NCI-H187 treated with DMSO at 0.1 percent for 48 hours (cell line): ENCODE data around the gene UFC1.
"Not testable (repeated sequence)": the region's sequence is repeated elsewhere in the genome, so short reads cannot be mapped to it uniquely, and the experiment has no call there.

Source experiments
- DNase-seq: peaks from one replicate; lab custom pipeline; 2025; lab: John Stamatoyannopoulos, UW

Gene UFC1

DNA sequence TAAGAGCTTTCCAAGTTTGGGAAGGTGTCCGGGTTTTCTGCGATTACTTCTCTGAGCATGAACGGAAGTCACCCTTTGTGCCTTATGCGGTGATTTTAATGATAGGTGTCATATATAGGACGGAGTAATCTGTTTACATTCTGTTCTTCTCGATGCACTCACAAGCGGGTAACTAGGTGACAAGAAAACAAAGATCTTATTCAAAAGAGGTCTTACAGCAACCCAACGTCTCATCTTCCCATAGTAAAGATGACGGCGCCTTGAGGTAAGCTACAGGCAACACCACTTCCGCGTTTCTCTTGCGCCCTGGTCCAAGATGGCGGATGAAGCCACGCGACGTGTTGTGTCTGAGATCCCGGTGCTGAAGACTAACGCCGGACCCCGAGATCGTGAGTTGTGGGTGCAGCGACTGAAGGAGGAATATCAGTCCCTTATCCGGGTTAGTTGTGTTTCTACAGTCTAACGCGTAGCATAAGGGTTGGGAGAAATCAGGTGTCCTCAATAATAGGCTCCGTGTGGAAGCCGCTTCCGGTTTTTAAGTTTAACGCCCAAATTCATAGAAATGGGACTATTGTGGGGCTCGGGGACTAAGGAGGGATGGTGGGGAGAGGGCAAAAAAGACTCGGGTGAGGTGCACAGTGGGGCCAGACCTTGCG is at the start of gene UFC1:
Gene UFC1 (plus strand): TSS at position 297 of the 656 bp plus-strand sequence. CDS start 20 bp downstream, at position 317.
- DNase-seq = peak; percentile 90

DNA sequence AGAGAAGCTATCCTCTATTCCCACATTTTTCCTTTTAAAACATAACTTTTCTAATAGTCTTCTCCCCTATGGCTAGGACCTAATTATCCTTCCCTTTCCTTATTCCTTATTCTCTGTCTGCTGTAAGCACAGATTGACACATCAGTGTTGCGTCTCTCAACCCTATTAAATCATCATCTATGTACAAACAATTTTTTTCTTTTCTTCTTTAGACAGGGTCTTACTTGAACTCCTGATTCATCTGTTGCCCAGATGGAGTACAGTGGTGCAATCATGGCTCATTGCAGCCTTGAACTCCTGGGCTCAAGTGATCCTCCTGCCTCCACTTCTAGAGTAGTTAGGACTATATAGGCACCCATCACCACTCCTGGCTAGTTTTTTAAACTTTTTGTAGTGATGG is 47.3 kb upstream of the UFC1 start:
- no peak for DNase-seq

DNA sequence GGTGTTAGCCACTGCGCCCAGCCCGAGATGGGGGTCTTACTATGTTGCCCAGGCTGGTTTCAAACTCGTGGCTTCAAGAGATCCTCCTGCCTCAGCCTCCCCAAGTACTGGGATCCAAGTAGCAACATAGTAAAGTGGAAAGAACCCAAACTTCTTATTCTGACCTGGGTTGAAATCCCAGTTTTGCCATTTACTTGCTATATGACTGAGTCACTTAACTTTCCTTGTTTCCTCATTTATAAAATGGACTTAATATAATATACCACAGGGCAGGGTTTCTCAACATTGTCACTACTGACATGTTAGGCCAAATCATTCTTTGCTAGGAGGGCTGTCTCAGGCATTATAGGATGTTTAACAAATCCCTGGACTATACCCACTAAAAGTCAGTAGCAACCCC is 42.7 kb upstream of the UFC1 start:
- no peak for DNase-seq

DNA sequence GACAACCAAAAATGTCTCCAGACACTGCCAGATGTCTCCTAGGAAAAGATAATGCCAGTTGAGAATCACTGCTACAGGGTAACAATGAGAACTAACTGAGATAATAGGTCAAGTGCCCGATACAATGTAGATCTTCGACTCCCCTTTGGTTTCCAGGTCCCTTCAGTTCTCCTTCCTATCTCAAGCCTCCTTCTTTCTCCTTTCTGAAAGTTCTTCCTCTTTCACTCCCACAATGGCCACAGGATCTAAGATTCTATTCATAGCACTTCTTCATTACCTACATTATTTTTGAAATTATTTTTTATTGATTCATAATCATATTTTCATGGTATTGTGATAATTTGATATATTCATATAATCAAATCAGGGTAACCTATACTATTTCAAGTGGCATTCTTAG is 42.3 kb upstream of the UFC1 start:
- DNase-seq = no peak

DNA sequence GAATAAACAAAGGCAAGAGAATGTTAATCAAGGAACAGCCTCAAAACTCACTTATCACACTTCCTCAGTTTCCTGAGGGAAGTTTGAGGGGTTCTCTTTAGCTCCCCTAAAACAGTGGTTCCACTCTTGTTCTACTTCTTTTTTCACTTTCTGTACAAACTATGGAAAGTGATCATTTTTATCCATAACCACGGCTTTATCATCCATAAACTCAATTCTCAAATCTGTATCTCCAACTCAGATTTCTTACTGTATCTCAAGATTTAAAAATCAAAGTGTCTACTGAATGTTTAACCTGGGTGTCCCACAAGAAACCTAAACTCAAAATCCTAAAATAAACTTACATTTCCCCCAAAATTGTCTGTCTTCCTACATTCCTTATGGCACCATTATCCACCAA is 39.9 kb upstream of the UFC1 start:
- DNase-seq = no peak

DNA sequence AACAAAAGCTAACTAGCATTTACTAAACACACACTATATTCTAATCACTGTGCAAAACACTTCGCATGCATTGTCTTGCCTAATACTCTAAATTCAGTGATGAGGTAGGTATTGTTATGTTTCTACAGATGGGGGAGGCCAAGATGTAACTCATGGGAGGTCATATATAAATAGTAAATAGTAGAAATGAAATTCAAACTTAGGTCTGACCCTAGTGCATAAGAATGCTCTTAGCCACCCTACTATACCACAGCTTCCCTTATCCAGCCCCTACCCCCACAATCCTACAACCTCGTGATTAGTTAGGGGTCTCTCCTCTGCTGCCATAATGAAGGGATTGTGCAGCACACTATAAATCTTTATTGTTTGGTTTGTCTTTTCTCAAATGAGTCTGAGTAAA is 39.2 kb upstream of the UFC1 start:
- DNase-seq = no peak

DNA sequence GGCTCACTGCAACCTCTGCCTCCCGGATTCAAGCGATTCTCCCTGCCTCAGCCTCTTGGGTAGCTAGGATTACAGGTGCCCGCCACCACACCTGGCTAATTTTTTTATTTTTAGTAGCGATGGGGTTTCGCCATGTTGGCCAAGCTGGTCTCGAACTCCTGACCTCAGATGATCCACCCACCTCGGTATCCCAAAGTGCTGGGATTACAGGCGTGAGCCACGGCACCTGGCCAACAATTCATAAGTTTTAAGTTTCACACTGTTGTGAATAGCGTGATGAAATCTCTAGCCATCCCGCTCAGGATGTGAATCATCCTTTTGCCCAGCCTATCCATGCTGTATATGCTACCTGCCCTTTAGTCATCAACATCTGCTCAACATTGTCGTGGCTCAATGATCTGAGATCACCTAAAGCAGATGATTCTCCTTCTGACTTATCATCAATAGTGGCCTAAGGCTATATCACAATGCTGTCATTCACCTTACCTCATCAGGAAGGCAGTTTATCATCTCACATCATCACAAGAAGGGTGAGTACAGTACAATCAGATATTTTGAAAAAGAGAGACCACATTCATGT is 38.6 kb upstream of the UFC1 start:
- DNase-seq = no peak

DNA sequence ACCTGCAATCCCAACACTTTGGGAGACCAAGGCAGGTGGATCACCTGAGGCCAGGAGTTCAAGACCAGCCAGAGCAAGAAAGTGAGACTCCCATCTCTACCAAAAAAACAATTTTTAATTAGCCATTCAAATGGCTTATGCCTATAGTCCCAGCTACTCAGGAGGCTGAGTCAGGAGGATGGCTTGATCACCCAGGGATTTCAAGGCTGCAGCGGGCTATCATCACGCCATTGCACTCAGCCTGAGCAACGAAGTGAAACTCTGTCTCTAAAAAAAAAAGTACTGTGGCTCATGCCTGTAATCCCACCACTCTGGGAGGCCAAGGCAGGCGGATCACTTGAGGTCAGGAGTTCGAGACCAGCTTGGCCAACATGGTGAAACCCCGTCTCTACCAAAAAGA is 37.8 kb upstream of the UFC1 start:
- not testable (repeated sequence) for DNase-seq

DNA sequence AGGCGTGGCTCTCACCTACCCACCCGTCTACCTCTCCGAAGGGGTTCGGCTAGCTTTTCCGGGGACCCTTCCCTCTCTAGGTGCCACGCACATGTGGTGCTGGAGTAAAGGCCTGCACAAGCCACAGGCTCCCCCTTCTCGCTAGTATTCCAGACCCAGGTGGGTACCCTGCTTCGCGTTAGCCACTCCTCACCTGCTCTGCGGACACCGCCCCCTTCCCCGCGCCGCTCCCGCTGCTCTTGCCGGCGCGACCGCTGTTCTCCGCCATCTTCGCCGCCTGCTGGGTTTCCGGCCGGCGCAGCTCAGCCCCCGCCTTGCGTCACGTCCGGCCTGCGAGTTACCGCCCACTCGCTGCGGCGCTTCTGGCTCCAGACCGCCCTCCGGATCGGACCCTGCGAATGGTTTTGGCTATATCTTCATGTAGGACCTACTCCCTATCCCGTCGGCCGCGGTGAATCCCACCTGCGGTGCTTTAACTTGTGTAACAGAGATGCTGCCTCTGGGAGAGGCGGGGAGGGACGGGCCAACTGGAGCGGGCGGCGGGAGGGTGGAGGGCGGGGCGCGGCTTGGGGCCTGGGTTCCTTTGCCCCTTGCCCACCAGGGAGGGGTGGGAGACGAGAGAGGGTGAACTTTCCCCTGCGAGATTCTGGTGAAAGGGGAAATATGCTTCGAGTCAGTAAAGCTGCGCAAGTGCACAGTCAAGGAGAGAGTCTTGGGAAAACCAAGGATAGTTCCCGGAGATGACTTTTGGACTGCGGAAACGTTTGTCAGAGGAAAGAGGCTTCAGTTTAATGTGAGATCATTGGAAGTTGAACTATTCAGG is 35.8 kb upstream of the UFC1 start, which contains the start of the genes NIT1 and PFDN2:
Gene NIT1 (plus strand): TSS at position 347 of the 823 bp plus-strand sequence. CDS start 72 bp downstream, at position 419.
Gene PFDN2 (minus strand): TSS at position 279 of the 823 bp plus-strand sequence. CDS start 11 bp downstream, at position 268.
- DNase-seq = peak; percentile 52

DNA sequence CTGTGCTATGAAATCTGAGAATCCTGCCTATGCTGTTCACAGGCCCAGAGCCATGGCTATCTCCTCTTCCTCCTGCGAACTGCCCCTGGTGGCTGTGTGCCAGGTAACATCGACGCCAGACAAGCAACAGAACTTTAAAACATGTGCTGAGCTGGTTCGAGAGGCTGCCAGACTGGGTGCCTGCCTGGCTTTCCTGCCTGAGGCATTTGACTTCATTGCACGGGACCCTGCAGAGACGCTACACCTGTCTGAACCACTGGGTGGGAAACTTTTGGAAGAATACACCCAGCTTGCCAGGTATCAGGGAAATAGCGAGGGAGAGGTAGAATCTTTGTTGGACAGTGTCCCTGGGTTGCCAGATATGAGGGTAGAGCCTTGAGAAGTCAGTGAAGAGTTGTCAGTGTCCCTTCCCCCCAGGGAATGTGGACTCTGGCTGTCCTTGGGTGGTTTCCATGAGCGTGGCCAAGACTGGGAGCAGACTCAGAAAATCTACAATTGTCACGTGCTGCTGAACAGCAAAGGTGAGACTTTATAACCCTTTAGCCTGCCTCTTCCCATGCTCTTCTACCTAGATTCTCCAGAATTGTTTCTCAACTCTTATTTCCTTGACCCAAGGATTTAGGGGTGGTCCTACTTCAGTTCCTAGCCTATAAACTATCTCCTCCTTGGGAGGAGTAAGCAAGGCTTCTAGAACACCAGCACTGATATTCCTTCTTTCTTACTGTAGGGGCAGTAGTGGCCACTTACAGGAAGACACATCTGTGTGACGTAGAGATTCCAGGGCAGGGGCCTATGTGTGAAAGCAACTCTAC is 34.5 kb upstream of the UFC1 start:
- no peak for DNase-seq

DNA sequence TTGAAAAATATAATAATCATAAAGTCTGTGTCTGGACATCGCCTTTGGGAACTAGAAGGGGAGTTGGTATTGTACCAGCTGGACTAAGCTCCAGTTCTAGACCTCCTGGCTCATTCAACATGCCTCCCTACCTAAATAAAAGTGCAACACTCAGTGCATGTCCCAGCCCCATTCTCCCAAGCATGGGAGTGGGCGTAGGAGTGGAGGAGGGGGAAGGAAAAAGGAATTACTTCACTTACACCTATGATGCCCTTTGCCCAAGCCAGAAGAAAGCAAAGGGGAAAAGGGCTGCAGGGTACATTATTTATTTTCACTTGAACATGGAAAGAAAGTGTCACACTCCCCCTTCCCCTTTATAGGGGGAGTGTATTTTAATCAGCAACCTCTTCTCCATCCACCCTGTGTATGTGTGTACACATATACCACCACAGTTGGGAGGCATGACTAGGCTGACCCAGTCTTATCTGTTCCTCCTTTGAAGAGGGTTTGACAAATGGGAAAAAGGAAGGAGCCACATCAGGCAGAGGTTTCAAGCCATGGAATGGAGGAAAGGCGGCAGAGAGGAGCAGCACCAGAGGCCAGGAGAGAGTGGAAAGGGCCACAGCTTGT is 32.6 kb upstream of the UFC1 start:
- no peak for DNase-seq

DNA sequence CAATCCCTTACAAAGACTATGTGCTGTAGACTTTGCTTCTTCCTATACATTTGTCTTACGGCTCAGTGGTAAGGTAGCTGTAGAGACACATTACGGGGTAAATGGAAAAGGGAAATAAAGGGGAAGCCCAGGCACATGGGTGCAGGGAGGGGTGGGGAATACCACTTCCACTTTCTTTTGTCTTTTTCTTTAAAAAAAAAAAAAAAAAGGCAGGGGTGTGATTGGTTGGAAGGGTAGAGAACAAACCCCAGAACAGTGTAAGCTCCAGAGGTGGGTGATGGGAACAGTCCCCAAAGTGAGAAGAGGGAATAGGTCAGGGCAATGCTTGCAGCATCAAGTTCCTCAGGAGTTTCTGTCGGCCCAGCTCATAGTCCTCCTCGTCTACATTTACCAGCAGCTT is 31.9 kb upstream of the UFC1 start:
- no peak for DNase-seq

DNA sequence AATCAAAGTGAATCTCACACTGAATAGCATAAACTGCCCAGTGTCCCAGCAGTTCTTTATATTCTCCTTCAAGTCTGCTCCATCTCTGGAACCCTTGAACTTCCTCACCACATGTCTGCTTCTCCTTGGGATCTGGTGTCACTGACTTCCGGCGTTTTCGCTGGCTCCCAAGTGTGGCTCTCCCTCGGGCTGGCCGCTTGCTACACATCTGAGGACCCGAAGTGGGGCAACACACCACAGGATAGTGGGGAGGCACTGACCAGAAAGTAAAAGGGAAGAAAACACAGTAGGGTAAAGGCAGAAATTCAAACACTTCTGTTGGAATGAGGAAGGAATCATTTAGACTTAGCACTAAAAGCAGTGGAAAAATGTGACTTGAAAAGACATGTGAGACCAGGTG is 30.8 kb upstream of the UFC1 start:
- no peak for DNase-seq

DNA sequence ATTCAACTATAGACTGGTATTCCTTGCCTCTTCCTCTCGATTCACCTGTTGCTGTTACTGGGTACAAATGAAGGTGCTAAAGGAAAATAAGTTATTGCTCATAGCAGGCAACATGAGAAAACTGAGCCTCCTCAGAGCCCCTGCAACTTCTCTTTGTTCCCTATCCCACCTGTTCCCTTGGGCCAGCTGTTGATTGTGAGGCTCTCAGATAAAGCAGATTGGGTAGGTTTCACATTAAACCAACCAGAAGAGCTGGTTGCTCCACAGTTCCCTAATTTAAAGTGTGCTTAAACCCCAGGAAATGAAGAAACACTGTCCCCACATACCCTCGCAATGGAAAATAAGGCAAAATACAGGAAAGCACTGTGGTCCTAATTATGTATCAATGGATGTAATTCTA is 26.1 kb upstream of the UFC1 start:
- no peak for DNase-seq

DNA sequence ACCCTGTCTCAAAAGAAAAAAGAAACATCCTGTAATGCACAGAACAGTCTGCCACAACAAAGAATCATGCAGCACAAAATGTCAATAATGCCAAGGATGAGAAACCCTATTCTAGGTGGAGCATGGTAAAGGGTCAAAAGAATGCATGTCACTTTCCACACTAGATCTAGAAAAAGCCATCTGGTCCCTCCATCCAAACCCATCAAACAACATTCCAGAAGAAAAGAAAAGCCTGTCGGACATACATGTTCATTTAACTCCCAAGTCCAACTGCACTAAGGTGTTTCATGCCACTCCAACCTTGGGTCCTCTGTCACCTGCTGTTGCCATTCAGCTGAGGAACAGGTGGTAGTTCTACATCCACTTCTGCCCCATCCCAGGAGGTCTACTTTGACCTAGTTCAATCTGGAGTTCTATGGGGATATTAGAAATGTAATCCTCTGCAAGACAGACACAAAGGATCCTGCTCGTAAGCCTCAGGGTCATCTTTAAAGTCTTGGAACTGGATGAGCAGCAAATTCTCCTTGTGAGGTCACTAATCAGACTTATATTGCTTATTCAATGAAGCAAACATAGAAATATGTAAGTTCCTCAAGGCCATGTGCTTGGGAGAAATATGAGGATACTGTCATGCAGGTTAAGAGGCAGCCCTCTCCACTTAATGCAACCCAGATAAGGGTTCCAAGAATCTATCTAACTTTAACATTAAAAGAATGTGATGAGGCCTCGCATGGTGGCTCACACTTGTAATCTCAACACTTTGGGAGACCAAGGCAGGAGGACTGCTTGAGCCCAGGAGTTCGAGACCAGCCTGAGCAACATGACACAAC is 25.0 kb upstream of the UFC1 start:
- no peak for DNase-seq

DNA sequence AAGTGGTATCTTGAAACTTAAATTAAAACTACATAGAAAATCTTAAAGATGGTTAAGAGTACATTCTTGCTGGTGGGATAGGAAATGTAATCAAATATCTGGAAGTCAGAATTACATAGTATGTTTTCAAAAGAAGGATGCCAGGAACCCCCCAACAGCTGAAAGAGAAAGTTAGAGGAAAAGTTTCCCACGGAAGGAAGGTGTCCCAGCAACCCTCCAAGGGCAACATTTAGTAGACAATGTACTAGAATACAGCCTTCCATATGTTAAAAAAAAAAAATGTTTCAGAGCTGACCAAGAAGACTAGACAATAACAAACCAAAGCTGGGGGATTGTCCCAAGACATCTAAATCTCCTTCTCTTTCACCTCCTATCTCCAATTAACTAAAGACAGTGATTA is 23.5 kb upstream of the UFC1 start:
- no peak for DNase-seq

DNA sequence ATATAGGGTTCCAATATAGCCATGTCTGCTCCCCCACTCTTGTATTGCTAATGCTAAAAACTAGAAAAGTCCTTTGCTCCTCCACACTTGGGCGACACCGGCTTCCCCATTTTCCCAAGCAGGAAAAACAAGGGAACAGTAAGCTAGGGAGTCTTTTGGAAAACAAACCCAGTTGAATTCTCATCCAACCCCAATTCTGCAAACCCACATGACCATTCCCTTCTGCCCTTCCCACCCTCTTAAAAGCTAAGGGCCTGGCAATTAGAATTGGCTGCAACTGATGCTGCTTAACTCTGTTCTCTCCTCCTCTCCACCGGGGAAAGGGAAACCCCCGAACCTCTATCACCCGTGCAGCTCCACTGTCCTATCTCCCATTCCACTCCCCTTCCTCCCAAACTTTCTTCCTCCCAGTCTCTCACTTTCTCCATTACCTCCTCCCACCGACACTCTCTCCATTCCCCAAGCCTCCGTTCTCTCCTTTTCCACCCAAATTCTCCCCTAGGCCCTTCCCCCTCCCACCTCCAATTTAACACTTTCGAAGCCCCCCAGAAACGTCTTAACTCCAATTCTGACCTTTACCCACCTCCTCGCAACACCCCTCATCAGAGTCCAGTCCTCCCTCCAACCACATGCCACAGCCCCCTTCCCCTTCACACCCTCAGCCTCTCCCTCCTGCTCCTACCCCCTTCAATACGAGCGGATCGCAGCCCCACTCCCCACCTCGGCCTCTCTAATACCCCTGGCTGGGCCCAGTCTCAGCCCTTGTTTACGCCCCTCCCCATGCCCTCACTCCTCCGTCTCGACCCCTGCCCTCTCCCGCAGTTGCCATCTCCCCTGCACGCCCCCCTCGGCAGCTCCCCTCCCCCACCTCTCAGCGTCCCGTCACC is 22.0 kb upstream of the UFC1 start:
- no peak for DNase-seq

DNA sequence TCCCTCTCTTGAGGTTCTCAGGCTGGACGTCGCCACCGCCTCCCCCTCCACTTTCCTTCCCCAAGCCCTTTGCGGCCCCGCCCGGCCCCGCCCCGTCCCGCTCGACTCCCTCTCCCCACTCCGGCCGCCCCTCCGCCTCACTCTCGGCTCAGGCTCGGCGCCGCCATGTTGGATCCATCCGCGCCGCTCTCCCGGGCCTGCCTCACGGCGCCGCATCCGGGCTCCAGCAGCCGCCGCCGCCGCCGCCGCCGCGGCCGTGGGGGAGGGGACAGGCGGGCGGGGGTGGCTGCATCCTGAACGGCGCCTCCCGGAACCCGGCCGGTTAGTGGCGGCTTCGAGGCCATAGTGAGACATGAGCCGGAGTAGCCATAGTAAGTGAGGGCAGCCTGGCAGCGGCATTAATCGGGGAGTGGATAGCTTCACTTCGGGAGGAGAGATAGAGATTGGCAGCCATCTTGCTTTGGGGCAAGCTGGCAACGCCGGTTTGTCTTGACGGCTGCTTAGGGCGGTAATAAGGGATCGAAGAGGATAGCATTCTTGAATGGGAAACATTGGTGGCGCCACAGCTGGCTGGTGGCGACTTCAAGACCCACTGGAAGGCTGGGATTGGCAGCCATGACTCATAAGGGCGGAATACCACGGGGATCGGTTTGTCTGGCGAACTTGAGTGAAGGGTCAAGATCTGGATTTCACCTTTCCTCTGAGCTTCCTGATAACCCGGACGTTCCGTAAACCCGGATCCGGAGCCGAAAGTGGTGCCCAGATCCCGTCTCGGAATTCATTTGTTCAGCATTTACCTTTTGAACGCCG is 21.2 kb upstream of the UFC1 start, which contains the start of gene DEDD:
Gene DEDD (minus strand): TSS at position 258 of the 810 bp plus-strand sequence. CDS start 8,205 bp downstream, outside the sequence.
- DNase-seq = peak; percentile 100
